GM06990 (cell line): ENCODE results near the gene GMPR.

ENCODE experiments used
- DNase-seq: peaks from one replicate; pipeline ENCODE4 v3.0.0-alpha.2; 2011; ENCODE audit not compliant: insufficient read length; ENCODE audit errors: extremely low read depth
- H3K27me3 ChIP-seq: replicated peaks from 2 replicates; pipeline ENCODE4 v1.6.0; 2011; ENCODE audit warnings: low read length; ENCODE audit not compliant: control insufficient read depth, insufficient read depth
- H3K36me3 ChIP-seq: 2 replicates; pipeline ENCODE4 v1.5.1; 2011; ENCODE audit warnings: low read length; ENCODE audit not compliant: control insufficient read depth, insufficient read depth
- H3K4me3 ChIP-seq: replicated peaks from 2 replicates; pipeline ENCODE4 v1.5.1; 2011; ENCODE audit warnings: low read depth, mild to moderate bottlenecking, control low read depth, low read length
- TF ChIP-seq, protein P1 (sequence below): IDR thresholded peaks from 2 replicates; pipeline ENCODE4 v1.5.1; 2011; ENCODE audit warnings: low read length, control low read depth, mild to moderate bottlenecking, inconsistent platforms; ENCODE audit not compliant: insufficient read depth, poor library complexity, severe bottlenecking

Gene GMPR

DNA sequence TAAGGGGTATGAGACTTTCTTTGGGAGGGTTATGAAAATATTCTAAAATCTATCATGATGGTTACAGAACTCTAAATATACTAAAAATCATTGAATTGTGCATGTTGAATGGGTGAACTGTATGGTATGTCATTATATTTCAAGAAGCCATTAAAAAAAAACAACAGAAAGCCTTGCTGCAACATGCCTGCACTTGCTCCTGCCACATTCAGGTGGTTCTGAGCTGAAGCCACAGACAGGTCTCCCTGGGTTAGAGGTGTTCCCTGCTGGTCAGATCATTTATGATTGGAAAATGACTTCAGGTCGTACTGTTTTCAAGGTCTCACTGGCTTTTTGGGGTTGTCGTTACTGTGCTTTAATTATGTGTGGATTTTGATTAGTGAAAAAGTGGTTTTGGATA is 13.3 kb downstream of the GMPR start:
- no peaks in the 10 kb centered on the region for H3K27me3 ChIP-seq
- TF ChIP-seq, protein P1, sequence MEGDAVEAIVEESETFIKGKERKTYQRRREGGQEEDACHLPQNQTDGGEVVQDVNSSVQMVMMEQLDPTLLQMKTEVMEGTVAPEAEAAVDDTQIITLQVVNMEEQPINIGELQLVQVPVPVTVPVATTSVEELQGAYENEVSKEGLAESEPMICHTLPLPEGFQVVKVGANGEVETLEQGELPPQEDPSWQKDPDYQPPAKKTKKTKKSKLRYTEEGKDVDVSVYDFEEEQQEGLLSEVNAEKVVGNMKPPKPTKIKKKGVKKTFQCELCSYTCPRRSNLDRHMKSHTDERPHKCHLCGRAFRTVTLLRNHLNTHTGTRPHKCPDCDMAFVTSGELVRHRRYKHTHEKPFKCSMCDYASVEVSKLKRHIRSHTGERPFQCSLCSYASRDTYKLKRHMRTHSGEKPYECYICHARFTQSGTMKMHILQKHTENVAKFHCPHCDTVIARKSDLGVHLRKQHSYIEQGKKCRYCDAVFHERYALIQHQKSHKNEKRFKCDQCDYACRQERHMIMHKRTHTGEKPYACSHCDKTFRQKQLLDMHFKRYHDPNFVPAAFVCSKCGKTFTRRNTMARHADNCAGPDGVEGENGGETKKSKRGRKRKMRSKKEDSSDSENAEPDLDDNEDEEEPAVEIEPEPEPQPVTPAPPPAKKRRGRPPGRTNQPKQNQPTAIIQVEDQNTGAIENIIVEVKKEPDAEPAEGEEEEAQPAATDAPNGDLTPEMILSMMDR, result no peak
- no peaks in the 10 kb centered on the region for H3K36me3 ChIP-seq
- H3K4me3 ChIP-seq, result no peak overlapping the region
- no peak for DNase-seq

DNA sequence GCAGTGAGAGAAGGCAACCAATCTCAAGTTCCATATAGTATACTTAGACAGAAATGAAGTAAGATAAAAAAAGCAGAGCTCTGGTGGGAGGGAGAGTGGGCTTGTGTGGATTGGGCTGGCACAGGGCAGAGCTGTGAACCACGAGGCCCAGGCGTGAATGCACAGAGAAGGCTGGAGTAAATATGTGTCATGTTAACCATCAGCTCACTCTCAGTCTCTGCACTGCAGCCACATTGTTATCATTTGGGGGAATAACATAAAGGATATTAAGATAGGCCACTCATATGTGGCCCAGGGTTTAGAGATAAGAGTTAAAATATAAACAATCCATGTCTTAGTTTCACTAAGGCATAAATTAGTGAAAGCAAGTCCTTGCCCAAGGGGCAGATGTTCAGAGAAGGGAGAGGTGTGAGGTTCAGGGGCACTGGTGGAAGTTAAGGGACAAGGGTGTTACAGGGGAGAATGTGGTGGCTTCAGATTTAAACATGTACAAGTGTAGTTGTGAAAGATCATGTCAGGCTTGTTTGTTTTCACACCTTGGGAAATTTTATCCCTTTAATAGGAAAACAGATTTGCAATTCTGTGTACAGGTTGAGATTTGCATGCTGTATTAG is 14.4 kb downstream of the GMPR start:
- DNase-seq, result no peak
- H3K27me3 ChIP-seq, result no peaks in the 10 kb centered on the region
- TF ChIP-seq, protein P1, result no peak
- H3K36me3 ChIP-seq, result no peaks in the 10 kb centered on the region
- no peak overlapping the region for H3K4me3 ChIP-seq

- no peak overlapping the region for H3K4me3 ChIP-seq
- TF ChIP-seq, protein P1, result no peak
- no peak for DNase-seq
- no peaks in the 10 kb centered on the region for H3K36me3 ChIP-seq
- no peaks in the 10 kb centered on the region for H3K27me3 ChIP-seq
These were observed 15.2 kb downstream of the GMPR start for GRCh38 chr6:16253399-16254144.

- no peak overlapping the region for H3K4me3 ChIP-seq
- no peaks in the 10 kb centered on the region for H3K36me3 ChIP-seq
- DNase-seq, result no peak
- no peaks in the 10 kb centered on the region for H3K27me3 ChIP-seq
- TF ChIP-seq, protein P1, result no peak
These were observed 16.1 kb downstream of the GMPR start for GRCh38 chr6:16254535-16254934.

- Histone ChIP-seq H3K36me3 (no peaks in the 10 kb centered on the region), H3K27me3 (no peaks in the 10 kb centered on the region), H3K4me3 (no peak overlapping the region)
- no peak for DNase-seq
- TF ChIP-seq, protein P1, result no peak
These were observed 18.4 kb downstream of the GMPR start for GRCh38 chr6:16256781-16257180.
